ENCODE measurements around the gene CD164. TPM values are rescaled to one million over a fixed set of nuclear protein-coding genes. Genes with fewer than 3 reads are reported as not detected.

CD164 gene
- total RNA-seq, 1 experiment from 2014 or later: 228 TPM

DNA sequence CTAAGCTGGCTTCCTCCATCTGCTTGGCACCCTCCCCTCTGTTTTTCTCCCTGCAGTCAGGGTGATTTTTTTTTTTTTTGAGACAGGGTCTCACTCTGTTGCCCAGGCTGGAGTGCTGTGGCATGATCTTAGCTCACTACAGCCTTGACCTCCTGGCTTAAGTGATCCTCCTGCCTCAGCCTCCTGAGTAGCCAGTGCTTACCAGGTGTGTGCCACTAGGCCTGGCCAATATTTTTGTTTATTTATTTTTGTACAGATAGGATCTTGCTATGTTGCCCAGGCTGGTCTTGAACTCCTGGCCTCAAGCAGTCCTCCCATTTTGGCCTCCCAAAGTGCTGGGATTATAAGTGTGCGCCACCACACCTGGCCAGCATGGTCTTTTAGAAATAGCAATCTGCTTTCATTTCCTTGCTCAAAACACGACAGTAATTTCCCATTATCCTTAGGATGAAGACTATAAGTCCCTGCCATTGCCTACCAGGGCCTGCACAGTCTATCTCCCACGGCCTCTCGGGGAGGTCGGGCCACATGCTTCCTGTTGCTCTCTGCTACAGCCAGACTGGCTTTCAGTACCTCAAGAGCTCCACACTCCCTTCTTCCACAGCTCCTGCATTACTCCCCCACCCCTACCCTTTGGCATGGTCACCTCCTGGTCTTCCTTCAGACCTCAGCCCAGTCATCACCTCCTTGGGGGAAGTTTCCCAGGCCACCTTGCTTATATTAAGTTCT is 11.1 kb upstream of the CD164 start:
- BruUV-seq (replicated peaks): no TSS peak
- H3K4me3 ChIP-seq (ENCODE audit: low read depth, low read length): no peak overlapping the region
- ChIA-PET CTCF (interaction anchor here (0.6 to 1.3 kb wide), 3 partner anchors 9 to 322 kb away, joined by 3 to 14 read pairs (median 4); no protein-coding TSS in a partner anchor), POLR2A (interaction anchor here (0.5 kb wide), 1 partner anchor 9 kb away, joined by 4 read pairs; no protein-coding TSS in a partner anchor)
- H3K4me3 Mint-ChIP-seq (ENCODE audit: unreplicated experiment): no peak overlapping the region
- no peak for DNase-seq
- no peaks in the 10 kb centered on the region for H3K9me3 Mint-ChIP-seq (ENCODE audit: unreplicated experiment)
- no peaks in the 10 kb centered on the region for H3K4me1 ChIP-seq
- H3K27me3 Mint-ChIP-seq (ENCODE audit: insufficient read depth, unreplicated experiment): peaks cover 6% of the 10 kb centered on the region
- no peaks in the 10 kb centered on the region for H3K27me3 ChIP-seq (replicated peaks; ENCODE audit: control insufficient read depth, insufficient read depth, low read length)
- H3K27ac Mint-ChIP-seq (ENCODE audit: unreplicated experiment): no peak overlapping the region
- intact Hi-C loops (cut with micrococcal nuclease; ENCODE audit: unreplicated experiment): no loop called here
- H3K9me3 ChIP-seq: no peaks in the 10 kb centered on the region
- no peaks in the 10 kb centered on the region for H3K36me3 Mint-ChIP-seq (ENCODE audit: insufficient read depth, unreplicated experiment)
- no peaks in the 10 kb centered on the region for H3K4me1 Mint-ChIP-seq (ENCODE audit: low read depth, unreplicated experiment)
- TF ChIP-seq CTCF (IDR thresholded peaks at IDR 0.05; ENCODE audit: insufficient read depth in 1 of 2, low read depth in 1 of 2, low read length in 1 of 2, severe bottlenecking in 1 of 2, unreplicated experiment in 1 of 2): no peak
- H3K36me3 ChIP-seq (ENCODE audit: control insufficient read depth, insufficient read depth, low read length): no peaks in the 10 kb centered on the region

- POLR2A ChIA-PET: no interaction called here
These were observed 7.5 kb upstream of the CD164 start for GRCh38 chr6:109389650-109390274.

GRCh38 chr6:109388265-109388664 is 6.0 kb upstream of the CD164 start:
- Histone ChIP-seq H3K4me3 (ENCODE audit: low read depth, low read length) (no peak overlapping the region), H3K36me3 (ENCODE audit: control insufficient read depth, insufficient read depth, low read length) (no peaks in the 10 kb centered on the region), H3K4me1 (peaks cover 13% of the 10 kb centered on the region), H3K9me3 (no peaks in the 10 kb centered on the region), H3K27me3 (replicated peaks; ENCODE audit: control insufficient read depth, insufficient read depth, low read length) (no peaks in the 10 kb centered on the region)
- CTCF ChIA-PET: no interaction called here
- Mint-ChIP-seq H3K27ac (ENCODE audit: unreplicated experiment) (no peak overlapping the region), H3K4me1 (ENCODE audit: low read depth, unreplicated experiment) (peaks cover 18% of the 10 kb centered on the region), H3K36me3 (ENCODE audit: insufficient read depth, unreplicated experiment) (peaks cover under 1% of the 10 kb centered on the region), H3K4me3 (ENCODE audit: unreplicated experiment) (no peak overlapping the region), H3K27me3 (ENCODE audit: insufficient read depth, unreplicated experiment) (peaks cover 3% of the 10 kb centered on the region), H3K9me3 (ENCODE audit: unreplicated experiment) (no peaks in the 10 kb centered on the region)
- DNase-seq: no peak
- BruUV-seq (replicated peaks): no TSS peak
- no peak for TF ChIP-seq CTCF (IDR thresholded peaks at IDR 0.05; ENCODE audit: insufficient read depth in 1 of 2, low read depth in 1 of 2, low read length in 1 of 2, severe bottlenecking in 1 of 2, unreplicated experiment in 1 of 2)
- intact Hi-C loops (cut with micrococcal nuclease; ENCODE audit: unreplicated experiment): no loop called here
- POLR2A ChIA-PET: no interaction called here

More at GRCh38 chr6:109389650-109390274, 7.5 kb upstream of the CD164 start:
- H3K4me1 ChIP-seq: peaks cover 6% of the 10 kb centered on the region
- Mint-ChIP-seq H3K4me1 (ENCODE audit: low read depth, unreplicated experiment) (peaks cover 10% of the 10 kb centered on the region), H3K27ac (ENCODE audit: unreplicated experiment) (no peak overlapping the region), H3K9me3 (ENCODE audit: unreplicated experiment) (no peaks in the 10 kb centered on the region), H3K36me3 (ENCODE audit: insufficient read depth, unreplicated experiment) (no peaks in the 10 kb centered on the region), H3K4me3 (ENCODE audit: unreplicated experiment) (no peak overlapping the region), H3K27me3 (ENCODE audit: insufficient read depth, unreplicated experiment) (peaks cover 3% of the 10 kb centered on the region)
- no peaks in the 10 kb centered on the region for H3K36me3 ChIP-seq (ENCODE audit: control insufficient read depth, insufficient read depth, low read length)
- no peak for TF ChIP-seq CTCF (IDR thresholded peaks at IDR 0.05; ENCODE audit: insufficient read depth in 1 of 2, low read depth in 1 of 2, low read length in 1 of 2, severe bottlenecking in 1 of 2, unreplicated experiment in 1 of 2)
- H3K4me3 ChIP-seq (ENCODE audit: low read depth, low read length): no peak overlapping the region
- BruUV-seq (replicated peaks): no TSS peak
- CTCF ChIA-PET: no interaction called here
- DNase-seq: no peak
- no peaks in the 10 kb centered on the region for H3K9me3 ChIP-seq
- no peaks in the 10 kb centered on the region for H3K27me3 ChIP-seq (replicated peaks; ENCODE audit: control insufficient read depth, insufficient read depth, low read length)
- intact Hi-C loops (cut with micrococcal nuclease; ENCODE audit: unreplicated experiment): no loop called here
